HG03520 (cell line): Measurements from ENCODE around the gene NFIA.
"Not testable (repeated sequence)": the region's sequence is repeated elsewhere in the genome, so short reads cannot be mapped to it uniquely, and the experiment has no call there.

Experiments
- ATAC-seq: cut with Tn5 transposase; IDR thresholded peaks from one replicate; pipeline ENCODE4 v1.9.1; 2021; ENCODE audit warnings: mild to moderate bottlenecking, moderate library complexity; ENCODE audit not compliant: unreplicated experiment

The NFIA gene

GRCh38 chr1:61263905-61264824 lies 181.8 kb downstream of the NFIA start:
- ATAC-seq: no peak

DNA sequence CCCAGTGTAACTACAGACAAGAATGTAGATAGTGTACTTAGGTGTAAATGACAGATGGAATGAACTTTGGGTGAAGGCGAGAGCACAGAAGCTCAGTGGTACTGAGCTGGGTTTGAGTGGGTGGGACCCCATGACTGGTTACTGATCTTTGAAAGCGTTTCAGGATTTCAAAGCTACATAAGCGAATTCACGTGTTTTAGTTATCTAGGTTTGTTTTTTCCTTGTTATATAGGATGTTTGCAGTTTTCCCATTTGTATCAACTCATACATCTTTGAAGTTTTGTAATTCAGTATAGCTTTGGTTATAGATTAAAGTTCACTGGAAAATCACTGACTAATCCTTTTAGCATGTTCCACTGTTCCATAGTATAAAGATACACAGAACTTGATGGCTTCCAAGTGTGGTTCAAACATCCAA lies 182.5 kb downstream of the NFIA start:
- no peak for ATAC-seq

DNA sequence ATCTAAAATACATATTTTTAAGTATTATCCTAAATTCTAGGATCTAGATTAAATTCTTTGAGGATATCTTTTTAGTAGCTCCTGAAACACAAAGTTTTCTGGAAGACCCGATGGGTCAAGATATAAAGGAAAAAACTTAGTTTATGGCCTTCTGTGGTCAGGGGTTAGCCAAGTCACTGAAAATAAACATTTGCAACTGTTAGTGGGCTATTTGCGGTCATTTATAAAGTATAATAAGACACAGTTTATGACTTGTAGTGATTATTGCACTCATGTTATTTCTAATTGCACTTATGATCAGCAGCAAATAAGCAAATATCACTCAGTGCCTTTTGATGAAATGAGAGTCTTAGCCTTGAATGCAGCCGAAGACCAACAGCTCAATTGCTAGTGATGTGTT lies 183.3 kb downstream of the NFIA start:
- ATAC-seq: no peak

DNA sequence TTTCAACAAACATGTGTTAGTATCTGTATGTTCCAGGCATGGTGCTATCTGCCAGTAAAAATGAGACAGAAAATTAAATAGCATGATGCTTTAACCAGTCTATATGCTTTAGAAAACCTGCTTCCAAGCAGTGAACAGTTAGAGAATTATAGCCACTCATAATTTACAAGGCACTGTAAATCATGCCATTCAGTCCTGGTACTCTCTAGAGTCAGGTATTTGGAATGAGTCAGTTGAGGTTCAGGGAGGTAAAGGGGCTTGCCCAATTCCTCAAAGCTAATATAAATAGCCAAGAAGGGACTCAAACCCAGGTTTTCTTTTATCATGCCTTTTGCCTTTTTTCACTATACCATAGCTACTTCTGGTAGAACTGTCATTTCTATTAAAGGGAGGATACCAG lies 184.4 kb downstream of the NFIA start:
- no peak for ATAC-seq

- ATAC-seq: no peak
These were observed 186.3 kb downstream of the NFIA start for GRCh38 chr1:61268546-61269240.

DNA sequence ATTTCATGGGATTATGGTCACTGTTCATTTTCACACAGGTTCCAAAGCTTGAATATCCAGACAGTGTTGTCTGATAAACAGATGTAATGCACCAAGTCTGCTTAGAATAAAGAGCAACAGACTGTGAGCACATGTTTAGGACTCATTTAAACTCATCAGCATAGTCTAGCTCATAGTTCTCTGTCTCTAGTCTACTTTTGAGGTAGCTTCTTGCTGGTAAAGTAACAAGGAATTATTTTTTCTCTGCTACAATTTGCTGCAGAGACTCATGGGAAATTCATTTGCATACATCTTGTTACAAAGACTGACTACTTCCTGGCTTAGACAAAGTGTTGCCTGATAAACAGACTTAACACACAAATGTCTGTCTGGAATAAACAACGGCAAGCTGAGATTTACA lies 187.2 kb downstream of the NFIA start:
- ATAC-seq: no peak

- ATAC-seq: no peak
These were observed 187.7 kb downstream of the NFIA start for GRCh38 chr1:61270107-61270506.

DNA sequence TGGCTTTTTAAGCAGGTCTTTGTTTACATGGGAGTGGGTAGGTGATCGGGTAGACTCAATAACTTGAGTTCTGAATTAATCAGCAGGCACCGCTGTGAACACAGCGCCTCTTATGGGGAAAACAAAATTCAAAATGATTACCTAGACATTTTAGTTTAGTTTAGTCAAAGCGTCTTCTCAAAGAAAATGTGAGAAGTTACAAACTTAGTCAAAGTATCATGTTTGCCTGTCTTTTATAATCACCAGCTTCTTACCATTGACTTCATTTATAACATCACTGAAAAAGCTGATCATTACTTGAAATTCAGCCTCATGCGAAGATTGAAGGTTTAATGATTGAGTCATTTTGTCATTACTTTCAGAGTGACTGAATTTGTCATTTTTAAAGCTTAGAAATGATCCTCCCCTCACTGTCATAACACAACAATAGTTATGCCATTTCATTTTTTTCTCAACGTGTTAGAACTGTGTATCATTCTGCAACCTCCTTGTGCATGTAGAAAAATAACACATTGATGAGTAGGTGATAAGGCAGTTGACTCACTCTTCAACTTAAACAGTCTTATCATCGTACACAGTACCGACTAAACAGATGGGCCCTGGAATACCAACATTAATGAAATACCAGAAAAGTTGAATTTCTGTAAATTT lies 188.5 kb downstream of the NFIA start:
- ATAC-seq: no peak

GRCh38 chr1:61271412-61271789 lies 189.0 kb downstream of the NFIA start:
- no peak for ATAC-seq

DNA sequence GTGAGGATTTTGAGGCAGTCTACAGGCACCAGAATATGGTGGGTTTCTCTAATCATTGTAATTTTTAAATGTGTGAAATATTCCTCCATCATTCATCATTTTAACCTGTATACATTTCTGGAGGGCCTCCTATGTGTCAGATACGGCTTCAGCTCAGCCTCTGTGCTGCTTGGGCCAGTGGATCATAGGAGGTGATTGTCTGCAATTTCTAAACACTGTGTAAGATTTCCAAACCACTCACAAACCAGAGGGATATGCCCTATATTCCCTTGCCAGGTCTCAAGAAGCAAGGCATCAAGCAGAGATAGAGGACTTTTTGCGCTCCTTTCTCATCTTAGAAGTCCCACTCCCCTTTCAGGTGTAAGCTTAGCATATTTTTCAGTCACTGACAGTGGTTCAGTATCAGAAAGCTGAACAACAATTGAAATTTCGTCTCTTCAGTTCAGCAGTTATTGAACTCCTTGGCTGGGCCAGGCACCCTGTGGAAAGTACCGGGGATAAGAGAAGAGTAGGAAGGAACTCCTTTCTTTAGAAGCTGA lies 190.9 kb downstream of the NFIA start:
- no peak for ATAC-seq

DNA sequence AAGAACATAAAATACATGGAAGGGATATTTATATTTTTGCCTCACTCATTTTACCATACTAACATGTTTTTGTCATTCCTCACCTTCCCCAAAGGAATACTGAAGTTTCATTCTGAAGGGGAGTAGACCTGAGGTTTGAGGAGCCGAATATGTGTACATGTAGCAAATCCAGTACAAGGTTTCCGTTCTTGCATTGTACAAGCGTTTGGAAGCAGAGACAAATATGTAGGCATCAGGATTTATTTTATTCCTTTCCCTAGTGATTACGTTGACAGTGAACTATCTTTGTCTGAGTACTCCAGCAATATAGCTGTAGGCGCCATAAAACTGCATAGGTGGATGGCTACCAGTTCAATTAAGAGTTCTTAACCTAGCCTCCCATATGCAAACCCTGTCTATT lies 191.5 kb downstream of the NFIA start:
- no peak for ATAC-seq

DNA sequence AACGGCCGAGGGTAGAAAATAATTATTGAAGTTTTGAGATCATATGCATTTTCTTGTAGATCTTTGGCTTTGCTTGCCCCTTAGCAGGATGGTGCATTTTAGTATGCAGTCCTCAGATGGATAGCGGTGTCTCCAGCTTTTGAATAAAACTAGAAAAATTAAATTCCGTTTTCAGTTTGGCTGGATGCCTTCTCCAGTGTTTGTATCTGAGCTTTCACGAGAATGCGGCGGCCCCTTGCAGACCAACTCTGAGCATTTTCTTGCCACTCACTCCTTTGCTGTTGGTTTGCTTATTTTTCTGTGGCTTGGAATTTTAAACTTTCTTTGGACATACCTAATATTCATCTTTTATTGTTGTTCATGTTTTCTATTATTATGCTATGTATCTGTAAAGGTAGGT lies 192.6 kb downstream of the NFIA start:
- no peak for ATAC-seq

DNA sequence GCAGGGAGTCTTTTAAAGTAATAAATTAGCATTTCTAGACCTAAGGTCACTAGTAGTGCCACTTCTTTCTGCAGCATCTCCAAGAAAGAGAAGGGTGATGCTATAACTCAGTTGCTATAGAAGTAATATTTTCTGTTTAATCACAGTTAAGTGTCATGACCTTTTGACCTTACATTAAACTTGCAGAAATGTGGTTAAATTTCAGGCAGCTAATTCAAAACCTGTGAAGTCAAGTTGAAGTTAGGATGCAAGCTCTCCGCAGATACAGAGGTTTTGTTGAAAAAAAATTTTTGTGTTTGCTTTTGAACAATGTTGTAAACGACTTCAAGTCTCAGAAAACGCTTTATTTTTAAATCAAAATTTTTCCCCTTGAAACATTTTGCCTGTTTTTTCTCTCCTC lies 193.9 kb downstream of the NFIA start:
- no peak for ATAC-seq

GRCh38 chr1:61277121-61277690 lies 194.8 kb downstream of the NFIA start:
- ATAC-seq: no peak

GRCh38 chr1:61278503-61278902 lies 196.1 kb downstream of the NFIA start:
- not testable (repeated sequence) for ATAC-seq

DNA sequence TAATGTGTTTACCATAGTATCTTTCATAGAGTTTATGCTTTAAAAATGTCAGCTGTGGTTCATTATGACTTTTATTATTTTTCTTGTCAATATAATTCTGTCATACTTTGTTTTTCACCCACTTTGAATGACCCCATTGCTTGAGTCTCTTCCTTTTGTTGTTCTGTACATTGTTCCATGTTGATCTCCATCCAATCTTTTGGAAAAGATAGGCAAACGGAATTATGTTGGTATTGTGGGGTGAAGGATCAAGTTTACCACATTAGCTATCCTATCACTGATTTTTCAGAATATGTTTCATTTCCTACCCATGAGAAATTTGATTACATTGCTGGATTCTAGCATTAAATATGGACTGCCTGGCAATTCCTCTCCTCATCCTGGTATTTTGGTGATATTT lies 196.6 kb downstream of the NFIA start:
- no peak for ATAC-seq

DNA sequence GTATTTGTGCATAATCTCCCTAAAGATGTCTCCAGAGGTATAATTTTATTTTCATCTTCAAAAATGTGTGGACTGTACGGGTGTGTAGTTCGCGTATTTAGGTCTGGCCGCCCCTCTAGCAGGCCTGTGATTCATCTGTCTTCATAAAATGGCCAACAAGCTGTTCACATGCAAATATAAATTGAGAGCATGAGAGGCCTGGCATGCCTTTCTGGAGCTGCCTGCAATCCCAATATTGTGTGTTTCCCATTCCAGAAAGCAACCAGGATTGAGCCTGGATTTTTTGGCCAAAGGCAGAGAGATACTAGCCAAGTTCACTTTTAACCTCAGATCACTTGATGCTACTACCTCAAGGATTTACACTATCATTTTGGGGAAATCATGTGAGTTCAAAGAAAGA lies 197.2 kb downstream of the NFIA start:
- no peak for ATAC-seq

DNA sequence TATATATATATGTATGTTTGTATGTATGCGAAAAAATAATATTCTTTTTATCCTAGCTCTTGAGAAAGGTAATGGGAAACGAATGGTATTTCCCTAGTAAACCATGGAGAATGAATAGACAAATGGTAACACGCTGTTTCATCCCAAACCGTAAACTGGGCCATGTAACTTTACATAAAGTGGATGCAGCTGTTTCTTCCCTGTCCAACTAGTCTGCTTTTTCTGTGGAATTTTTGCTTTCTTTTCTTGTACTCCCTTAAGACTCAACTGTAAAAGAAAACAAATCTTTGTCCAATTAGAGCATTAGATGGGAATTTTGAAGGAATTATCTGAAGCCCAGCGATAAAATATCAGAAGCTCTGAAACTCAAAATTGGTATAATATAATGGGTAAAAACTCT lies 198.1 kb downstream of the NFIA start:
- ATAC-seq: no peak

DNA sequence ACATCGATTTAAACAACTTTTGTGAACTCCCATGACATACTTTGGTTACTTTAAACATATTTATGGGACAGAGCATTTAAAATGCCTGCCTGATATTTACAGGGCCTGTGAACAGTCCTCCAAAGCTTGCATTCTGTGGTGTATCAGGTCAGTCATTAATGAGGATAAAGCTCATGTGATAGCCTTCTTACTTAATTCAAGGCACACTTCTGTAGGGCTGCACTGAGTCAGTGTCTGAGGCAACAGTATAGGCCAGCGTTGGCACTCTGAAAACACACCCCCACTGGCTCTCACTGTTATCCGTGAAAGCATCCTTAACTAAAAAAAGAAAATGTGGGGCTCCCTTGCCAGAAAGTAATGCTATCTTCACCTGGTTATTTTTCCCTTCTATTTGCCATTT lies 200.0 kb downstream of the NFIA start:
- no peak for ATAC-seq

DNA sequence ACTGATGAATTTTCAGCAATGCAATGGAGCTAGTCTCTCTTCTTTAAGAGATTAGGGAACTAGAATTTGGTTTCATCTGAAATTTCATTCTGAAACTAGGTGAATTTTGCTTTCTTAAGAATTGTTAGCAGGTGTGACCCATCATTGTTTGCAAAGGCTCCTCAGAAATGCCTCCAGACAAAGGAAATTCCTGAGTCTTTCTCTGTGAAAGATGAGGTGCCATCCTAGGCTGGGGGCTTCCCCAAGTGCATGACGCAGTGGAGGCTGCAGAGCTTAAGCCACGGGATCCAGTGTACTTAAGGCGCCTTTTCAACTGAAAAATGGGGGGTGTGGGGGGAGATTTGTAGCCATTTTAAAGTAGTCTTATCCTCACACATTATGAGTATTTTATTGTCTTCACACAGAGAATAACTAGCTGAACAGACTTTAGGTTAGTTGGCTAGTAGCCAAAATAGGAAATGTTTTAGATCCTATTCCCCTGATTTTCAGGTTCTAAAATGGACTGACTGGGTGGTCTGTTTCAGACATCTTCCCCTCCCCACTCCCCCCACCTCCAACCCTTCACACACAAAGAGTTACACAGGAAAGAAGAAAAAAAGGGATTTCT lies 202.0 kb downstream of the NFIA start:
- no peak for ATAC-seq

GRCh38 chr1:61284936-61285335 lies 202.6 kb downstream of the NFIA start:
- ATAC-seq: no peak
